GM18517 (cell line): ENCODE measurements around the gene ENPP3.

Experiments used
- ATAC-seq: cut with Tn5 transposase; IDR thresholded peaks from one replicate; pipeline ENCODE4 v1.9.1; 2021; ENCODE audit warnings: mild to moderate bottlenecking, moderate library complexity; ENCODE audit not compliant: unreplicated experiment

ENPP3 gene

DNA sequence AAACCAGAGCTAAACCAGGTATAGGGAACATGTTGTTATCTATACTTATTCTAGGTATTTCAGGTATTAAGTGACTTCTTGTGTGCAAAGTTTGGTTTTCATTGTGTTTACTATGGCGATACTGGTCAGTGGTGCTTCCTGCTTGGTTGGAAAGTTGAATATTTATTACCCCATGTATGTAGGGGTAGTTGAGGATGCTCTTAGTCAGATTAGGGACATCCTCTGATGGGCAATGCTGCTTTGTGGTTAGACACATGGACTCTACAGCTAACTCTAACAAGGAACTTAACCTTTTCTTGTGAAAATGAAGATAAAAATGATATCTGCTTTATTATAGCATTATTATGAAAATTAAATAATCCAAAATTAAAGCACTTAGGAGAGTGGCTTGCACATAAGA is 126.6 kb downstream of the ENPP3 start:
- ATAC-seq = no peak

DNA sequence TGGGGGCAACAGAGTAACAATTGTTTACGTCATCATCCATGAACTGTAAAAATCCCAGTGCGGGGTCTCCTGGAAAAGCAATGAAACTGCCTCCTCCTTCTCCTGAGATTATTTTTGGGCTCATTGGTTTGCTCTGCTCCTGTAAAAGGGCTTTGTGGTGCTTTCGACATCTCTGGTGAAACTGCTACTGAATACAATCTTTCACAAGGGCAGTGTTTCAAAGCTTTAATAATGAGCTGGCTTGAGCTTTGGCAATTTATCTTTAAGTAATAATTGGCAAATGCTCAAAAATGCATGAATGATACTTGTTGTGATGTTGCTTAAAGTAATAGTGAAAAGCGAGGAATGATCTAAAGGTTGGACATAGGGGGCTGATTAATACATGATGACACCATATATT is 127.2 kb downstream of the ENPP3 start:
- ATAC-seq = no peak

GRCh38 chr6:131765081-131765803 is 128.1 kb downstream of the ENPP3 start:
- ATAC-seq = no peak

GRCh38 chr6:131765804-131766135 is 128.7 kb downstream of the ENPP3 start:
- ATAC-seq = no peak

DNA sequence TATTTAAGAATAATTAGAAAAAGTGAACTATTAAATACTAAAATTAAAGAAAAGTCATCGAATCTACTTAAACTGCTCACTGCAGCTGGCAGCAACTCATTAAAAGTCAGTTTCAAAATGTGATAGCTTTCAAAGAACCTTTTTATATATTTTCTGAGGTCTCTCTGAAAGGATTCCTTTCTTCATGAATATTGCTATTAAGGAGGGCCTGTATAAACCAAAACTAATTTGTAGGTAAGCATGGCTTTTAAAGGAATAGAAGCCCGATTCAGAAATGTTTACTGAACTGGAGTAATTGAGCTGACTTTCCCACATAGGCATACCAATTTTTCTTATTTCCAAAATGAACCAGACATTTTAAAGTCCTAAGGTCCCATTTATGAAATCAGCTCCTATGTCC is 129.5 kb downstream of the ENPP3 start:
- no peak for ATAC-seq

DNA sequence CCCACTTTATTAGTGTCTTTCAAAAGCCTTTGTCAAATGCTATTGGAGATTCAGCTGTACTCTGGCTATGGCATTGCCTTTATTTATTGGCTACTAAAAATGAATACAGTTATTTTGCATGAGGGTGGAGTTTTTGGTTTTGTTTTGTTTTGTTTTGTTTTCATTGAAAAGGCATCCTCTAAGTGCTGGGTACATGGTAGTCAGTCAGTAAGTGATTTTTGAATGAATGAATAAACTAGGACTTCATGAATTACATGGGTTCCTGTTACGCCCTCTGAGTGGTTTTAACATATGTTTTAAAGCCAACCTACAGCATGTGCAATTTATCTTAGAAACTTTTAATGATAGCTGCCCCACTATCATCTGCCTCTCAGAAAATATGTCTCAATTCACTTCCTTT is 131.9 kb downstream of the ENPP3 start:
- no peak for ATAC-seq

- no peak for ATAC-seq
Observed at GRCh38 chr6:131769385-131770141, 132.5 kb downstream of the ENPP3 start.

DNA sequence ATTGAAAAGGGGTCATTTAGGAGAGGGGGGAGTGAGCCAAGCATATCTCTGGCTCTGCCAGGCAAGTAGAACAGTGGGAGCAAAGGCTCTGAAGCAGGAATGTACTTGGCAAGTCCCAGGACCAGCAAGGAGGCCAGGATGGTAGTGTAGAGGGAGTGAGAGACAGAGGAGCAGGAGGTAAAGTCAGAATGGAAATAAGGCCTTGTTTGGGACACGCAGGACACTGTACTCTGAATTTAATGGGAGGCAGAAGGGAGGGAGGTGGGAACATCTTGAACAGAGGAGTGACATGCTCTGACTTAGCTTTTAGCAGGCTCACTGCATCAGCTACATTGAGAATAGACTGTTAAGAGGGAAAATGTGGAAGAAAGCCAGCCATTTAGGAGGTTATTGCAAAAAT is 133.7 kb downstream of the ENPP3 start:
- no peak for ATAC-seq

DNA sequence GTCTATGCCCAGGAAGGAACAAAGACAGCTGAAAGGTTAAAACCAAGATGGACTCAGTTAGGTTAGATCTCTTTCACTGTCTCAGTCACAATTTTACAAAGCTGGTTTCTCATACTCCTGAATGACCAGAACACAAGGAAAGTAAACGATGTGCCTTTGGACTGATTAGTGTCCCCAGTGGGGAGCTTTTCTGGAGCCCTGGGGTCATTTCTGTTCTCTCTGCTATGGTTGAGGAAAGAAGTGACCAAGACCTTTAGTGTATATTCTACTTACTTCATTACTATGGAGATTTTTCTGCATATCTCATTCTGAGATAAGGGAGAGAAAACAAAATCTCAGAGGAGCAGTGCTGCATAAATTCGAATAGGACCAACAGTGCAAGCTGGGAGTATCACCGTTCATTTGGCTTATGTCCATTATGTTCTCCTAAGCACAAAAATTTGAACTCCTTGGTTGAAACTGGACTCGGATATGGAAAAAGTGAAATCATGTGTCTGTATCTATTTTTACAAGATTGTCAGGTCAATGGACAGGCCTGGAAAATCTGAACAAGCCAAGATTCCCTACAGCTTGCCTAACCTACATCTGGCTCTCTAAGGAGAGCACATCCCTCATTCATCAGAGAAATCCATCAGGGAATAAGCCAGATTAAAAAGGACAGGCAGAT is 136.3 kb downstream of the ENPP3 start:
- no peak for ATAC-seq

DNA sequence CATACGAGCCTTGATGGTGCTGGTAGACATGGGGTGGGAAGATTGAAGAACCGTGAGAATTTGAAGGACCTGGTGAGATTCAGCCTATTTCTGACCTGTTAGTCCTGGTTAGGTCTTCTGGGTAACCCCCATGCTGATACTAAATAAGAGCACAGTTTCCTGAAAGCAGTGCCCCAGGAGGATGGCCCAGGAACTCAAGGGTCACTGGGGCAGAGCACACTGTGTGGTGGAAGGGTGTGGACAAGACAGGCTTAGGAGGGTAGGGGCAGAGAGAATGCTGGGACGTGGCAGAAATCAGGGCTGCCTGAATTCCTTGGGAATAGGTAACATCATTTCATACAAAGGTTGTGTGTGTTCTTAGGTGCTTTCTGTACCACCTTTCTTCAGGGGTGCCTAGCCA is 138.8 kb downstream of the ENPP3 start:
- no peak for ATAC-seq

DNA sequence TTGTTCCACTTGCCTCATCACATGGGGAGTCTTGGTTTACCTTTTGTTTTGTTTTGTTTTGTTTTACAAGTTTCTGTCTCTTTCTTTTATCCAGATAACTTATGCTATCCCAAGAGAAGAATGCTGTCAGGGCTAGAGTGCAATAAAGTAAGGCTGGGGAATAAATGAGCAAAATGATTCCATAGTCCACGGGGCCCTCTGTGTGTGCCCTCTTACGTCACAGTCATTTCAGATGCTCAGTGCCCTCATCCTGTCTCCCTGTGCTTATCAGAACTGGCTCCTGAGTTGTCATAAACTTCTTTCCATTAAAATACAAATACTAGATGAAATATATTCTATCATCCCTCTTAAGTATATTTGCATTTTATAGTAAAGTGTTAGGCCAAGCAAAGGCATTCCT is 139.9 kb downstream of the ENPP3 start:
- no peak for ATAC-seq

- no peak for ATAC-seq
Observed at GRCh38 chr6:131778169-131778568, 141.1 kb downstream of the ENPP3 start.

- ATAC-seq = no peak
Observed at GRCh38 chr6:131779304-131779703, 142.2 kb downstream of the ENPP3 start.

DNA sequence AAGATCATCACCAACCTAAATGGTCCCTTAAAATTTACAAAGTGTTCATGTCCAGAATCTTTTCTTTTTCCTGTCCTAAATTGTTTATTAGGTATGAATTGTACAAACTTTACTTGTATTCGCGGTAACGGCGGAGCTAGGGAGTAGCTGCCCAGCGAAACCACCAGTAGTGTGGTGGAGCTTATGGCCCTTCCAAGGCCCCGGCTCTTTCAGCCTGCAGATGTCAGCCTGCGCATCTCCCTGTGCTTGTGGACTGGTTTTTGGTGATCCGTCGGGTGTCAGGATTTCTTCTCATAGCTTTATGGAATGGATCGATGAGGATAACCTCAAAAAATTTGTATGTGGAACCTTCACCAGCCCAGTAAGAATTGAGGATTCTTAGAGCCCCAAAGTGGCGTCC is 143.5 kb downstream of the ENPP3 start:
- ATAC-seq = no peak

GRCh38 chr6:131781687-131782086 is 144.6 kb downstream of the ENPP3 start:
- ATAC-seq = no peak

- ATAC-seq = no peak
Observed at GRCh38 chr6:131782764-131783163, 145.7 kb downstream of the ENPP3 start.

DNA sequence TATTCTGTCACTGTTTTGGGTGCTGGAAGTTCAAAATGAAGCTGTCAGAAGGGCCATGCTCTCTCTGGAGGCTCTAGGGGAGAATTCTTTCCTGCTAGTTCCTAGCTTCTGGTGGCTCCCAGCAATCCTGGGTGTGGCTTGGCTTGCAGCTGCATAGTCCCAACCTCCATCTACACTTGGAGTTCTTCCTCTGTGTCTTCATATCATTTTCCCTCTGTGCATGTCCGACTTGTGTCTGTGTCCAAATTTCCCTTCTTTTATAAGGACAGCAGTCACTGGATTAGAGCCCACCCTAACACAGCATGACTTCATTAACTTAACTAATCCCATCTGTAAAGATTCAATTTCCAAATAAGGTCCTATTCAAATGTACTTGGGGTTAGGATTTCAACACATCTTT is 147.5 kb downstream of the ENPP3 start:
- no peak for ATAC-seq

DNA sequence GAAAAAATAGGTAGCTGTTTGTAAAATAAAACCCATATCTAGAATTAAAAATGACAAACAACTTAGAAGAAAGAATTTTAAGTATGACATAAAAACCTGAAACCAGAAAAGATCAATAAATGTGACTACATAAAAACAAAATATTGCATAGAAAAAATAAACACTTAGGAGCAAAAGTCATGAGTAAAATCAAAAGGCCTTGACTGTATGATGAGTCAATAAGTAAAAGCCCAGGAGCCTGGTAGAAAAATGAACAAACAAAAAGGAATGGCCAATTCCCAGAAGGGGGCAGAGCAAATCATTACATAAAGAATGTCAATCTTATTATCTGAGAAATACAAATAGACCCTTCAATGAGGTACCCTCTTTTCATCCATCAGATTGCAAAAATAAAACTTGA is 150.0 kb downstream of the ENPP3 start:
- ATAC-seq = no peak

GRCh38 chr6:131787766-131788712 is 150.9 kb downstream of the ENPP3 start:
- no peak for ATAC-seq

- no peak for ATAC-seq
Observed at GRCh38 chr6:131789219-131789618, 152.1 kb downstream of the ENPP3 start.

DNA sequence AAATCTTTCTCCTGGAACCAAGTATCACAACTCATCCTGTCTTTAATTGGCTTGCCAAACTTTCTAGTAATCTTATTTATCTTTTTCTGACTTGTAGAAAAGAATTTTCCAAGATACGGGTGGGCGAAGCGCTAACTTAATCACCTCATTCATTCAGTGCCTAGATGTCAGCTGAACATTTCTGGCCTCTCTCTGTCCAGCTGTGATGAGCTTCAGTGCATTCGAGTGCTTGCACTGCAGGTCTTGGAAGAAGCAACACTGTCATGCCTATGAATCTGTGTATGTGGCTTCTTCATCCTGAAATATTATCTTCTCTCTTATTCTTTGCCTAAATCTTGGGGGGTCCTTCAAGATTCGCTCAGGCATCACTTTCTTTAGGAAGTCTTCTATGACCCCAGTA is 154.4 kb downstream of the ENPP3 start:
- ATAC-seq = no peak
